Ovary (tissue), 3 donors: Measurements from ENCODE around the gene UBAP1L.

Experiments
- POLR2A ChIP-seq: fragments of 450-650 bp; IDR thresholded peaks from one replicate; pipeline ENCODE4 v1.6.1; 2017; ENCODE audit warnings: antibody characterized with exemption, mild to moderate bottlenecking, moderate library complexity
- TF ChIP-seq, protein P1 (sequence below), 3 donors: fragments of 450-650 bp in 2 of 3; fragments of 200-600 bp in 1 of 3; IDR thresholded peaks; one replicate each; pipeline versions ENCODE4 v1.5.1 to v1.8.0; 2016 to 2022; ENCODE audit warnings: antibody characterized with exemption in 3 of 3, mild to moderate bottlenecking in 1 of 3
- donor health status: DM: no; HTN: no; CAD: no.

- TF ChIP-seq, protein P1, sequence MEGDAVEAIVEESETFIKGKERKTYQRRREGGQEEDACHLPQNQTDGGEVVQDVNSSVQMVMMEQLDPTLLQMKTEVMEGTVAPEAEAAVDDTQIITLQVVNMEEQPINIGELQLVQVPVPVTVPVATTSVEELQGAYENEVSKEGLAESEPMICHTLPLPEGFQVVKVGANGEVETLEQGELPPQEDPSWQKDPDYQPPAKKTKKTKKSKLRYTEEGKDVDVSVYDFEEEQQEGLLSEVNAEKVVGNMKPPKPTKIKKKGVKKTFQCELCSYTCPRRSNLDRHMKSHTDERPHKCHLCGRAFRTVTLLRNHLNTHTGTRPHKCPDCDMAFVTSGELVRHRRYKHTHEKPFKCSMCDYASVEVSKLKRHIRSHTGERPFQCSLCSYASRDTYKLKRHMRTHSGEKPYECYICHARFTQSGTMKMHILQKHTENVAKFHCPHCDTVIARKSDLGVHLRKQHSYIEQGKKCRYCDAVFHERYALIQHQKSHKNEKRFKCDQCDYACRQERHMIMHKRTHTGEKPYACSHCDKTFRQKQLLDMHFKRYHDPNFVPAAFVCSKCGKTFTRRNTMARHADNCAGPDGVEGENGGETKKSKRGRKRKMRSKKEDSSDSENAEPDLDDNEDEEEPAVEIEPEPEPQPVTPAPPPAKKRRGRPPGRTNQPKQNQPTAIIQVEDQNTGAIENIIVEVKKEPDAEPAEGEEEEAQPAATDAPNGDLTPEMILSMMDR (IDR thresholded peaks at IDR 0.05), result no peak
- TF ChIP-seq POLR2A, result no peak
Measured at GRCh38 chr15:65060641-65061397, 54.2 kb downstream of the UBAP1L start.
